IMR-90 (cell line): ENCODE results near the gene PCNX2. TPM values are rescaled to one million over a fixed set of nuclear protein-coding genes. Genes with fewer than 3 reads are reported as not detected.

Experiments used
- ATAC-seq: fragments of 200-7000 bp; cut with Tn5 transposase; 2 replicates; pipeline ENCODE4 v1.9.1; 2020; ENCODE audit warnings: low read depth, mild to moderate bottlenecking, moderate library complexity
- BruUV-seq: library from RNA; stranded (reverse); fragments of 400-500 nt; replicated peaks from 2 replicates; lab custom pipeline; 2021; lab: Mats Ljungman, UMichigan
- CTCF ChIA-PET: fragments of 300-600 bp; formaldehyde crosslinking; extraction: SDS; loops from one replicate; lab custom pipeline; 2021; ENCODE audit warnings: antibody characterized with exemption; lab: Yijun Ruan, JAX
- POLR2A ChIA-PET: fragments of 300-600 bp; sonication (Branson Sonifier 250); formaldehyde crosslinking; loops from one replicate; lab custom pipeline; 2022; ENCODE audit warnings: antibody characterized with exemption; ENCODE audit not compliant: unreplicated experiment; lab: Charles Lee
- DNase-seq: peaks from one replicate; pipeline ENCODE4 v3.0.0; 2013
- H2AFZ ChIP-seq: replicated peaks from 2 replicates; pipeline ENCODE3; 2013; ENCODE audit warnings: low read length, mild to moderate bottlenecking; ENCODE audit not compliant: poor library complexity
- H2AK5ac ChIP-seq: 2 replicates; pipeline ENCODE4 v1.6.1; 2013; ENCODE audit warnings: low read depth, low read length, inconsistent platforms
- H2AK9ac ChIP-seq: replicated peaks from 2 replicates; pipeline ENCODE3; 2013; ENCODE audit warnings: mild to moderate bottlenecking, low read depth, low read length, moderate library complexity; ENCODE audit not compliant: poor library complexity
- H2BK120ac ChIP-seq: 2 replicates; pipeline ENCODE4 v1.6.1; 2013; ENCODE audit warnings: low read depth, low read length, inconsistent platforms
- H2BK15ac ChIP-seq: 3 replicates; pipeline ENCODE4 v1.6.1; 2013; ENCODE audit warnings: low read depth, low read length, inconsistent platforms
- H2BK20ac ChIP-seq: 2 replicates; pipeline ENCODE4 v1.6.1; 2013; ENCODE audit warnings: low read depth, mild to moderate bottlenecking, inconsistent platforms, low read length, moderate library complexity
- H2BK5ac ChIP-seq: 2 replicates; pipeline ENCODE4 v1.6.1; 2013; ENCODE audit warnings: mild to moderate bottlenecking, low read depth, low read length, inconsistent platforms; ENCODE audit not compliant: poor library complexity, severe bottlenecking
- H3K14ac ChIP-seq: replicated peaks from 2 replicates; pipeline ENCODE4 v1.6.1; 2013; ENCODE audit warnings: low read depth, low read length, inconsistent platforms
- H3K18ac ChIP-seq: 2 replicates; pipeline ENCODE4 v1.6.1; 2013; ENCODE audit warnings: low read depth, low read length, control low read depth
- H3K23ac ChIP-seq: 2 replicates; pipeline ENCODE4 v1.6.1; 2013; ENCODE audit warnings: low read depth, low read length, inconsistent platforms
- H3K27ac ChIP-seq: 2 replicates; pipeline ENCODE4 v1.5.1; 2013; ENCODE audit warnings: mild to moderate bottlenecking, control low read depth, low read length; ENCODE audit not compliant: insufficient read depth
- H3K27me3 ChIP-seq: 2 replicates; pipeline ENCODE4 v1.6.1; 2013; ENCODE audit warnings: low read length; ENCODE audit not compliant: control insufficient read depth, insufficient read depth
- H3K36me3 ChIP-seq: 2 replicates; pipeline ENCODE4 v1.6.1; 2013; ENCODE audit warnings: low read length, mixed read lengths; ENCODE audit not compliant: control insufficient read depth, insufficient read depth
- H3K4ac ChIP-seq: 2 replicates; pipeline ENCODE4 v1.6.1; 2013; ENCODE audit warnings: low read depth, low read length, inconsistent platforms
- H3K4me1 ChIP-seq: 2 replicates; pipeline ENCODE4 v1.6.1; 2013; ENCODE audit warnings: low read length, mixed read lengths; ENCODE audit not compliant: control insufficient read depth, insufficient read depth
- H3K4me2 ChIP-seq: 2 replicates; pipeline ENCODE4 v1.6.1; 2013; ENCODE audit warnings: low read depth, mild to moderate bottlenecking, control low read depth, low read length, moderate library complexity
- H3K4me3 ChIP-seq: 2 replicates; pipeline ENCODE4 v1.5.1; 2013; ENCODE audit warnings: low read depth, mild to moderate bottlenecking, control low read depth, low read length, moderate library complexity; ENCODE audit not compliant: insufficient read depth
- H3K56ac ChIP-seq: 2 replicates; pipeline ENCODE4 v1.6.1; 2013; ENCODE audit warnings: low read length, inconsistent platforms; ENCODE audit not compliant: insufficient read depth; ENCODE audit errors: extremely low read depth
- H3K79me1 ChIP-seq, 2 experiments: 2 replicates each; pipeline ENCODE4 v1.6.1; 2013; ENCODE audit warnings: low read length in 2 of 2, inconsistent platforms in 1 of 2, low read depth in 1 of 2
- H3K9ac ChIP-seq: 2 replicates; pipeline ENCODE4 v1.6.1; 2013; ENCODE audit warnings: low read depth, low read length, control low read depth
- H3K9me1 ChIP-seq: 2 replicates; pipeline ENCODE4 v1.6.1; 2013; ENCODE audit warnings: low read length, inconsistent platforms; ENCODE audit not compliant: insufficient read depth
- H3K9me3 ChIP-seq: 2 replicates; pipeline ENCODE4 v1.6.1; 2013; ENCODE audit warnings: low read length; ENCODE audit not compliant: control insufficient read depth, insufficient read depth
- H4K20me1 ChIP-seq: 2 replicates; pipeline ENCODE4 v1.6.1; 2013; ENCODE audit warnings: low read length, inconsistent platforms; ENCODE audit not compliant: insufficient read depth
- H4K5ac ChIP-seq: 2 replicates; pipeline ENCODE4 v1.6.1; 2013; ENCODE audit warnings: mild to moderate bottlenecking, low read depth, low read length, control low read depth
- H4K8ac ChIP-seq, 2 experiments: 2 replicates each; pipeline ENCODE4 v1.6.1; 2013; ENCODE audit warnings: low read depth in 2 of 2, low read length in 2 of 2, control low read depth in 1 of 2, inconsistent platforms in 1 of 2
- H4K91ac ChIP-seq: 2 replicates; pipeline ENCODE4 v1.6.1; 2013; ENCODE audit warnings: low read depth, low read length, inconsistent platforms; ENCODE audit not compliant: insufficient read depth
- FOS ChIP-seq: fragments of 150-350 bp; IDR thresholded peaks from 2 replicates; pipeline ENCODE4 v1.6.1; 2016; ENCODE audit warnings: low read depth, low read length
- MAZ ChIP-seq: IDR thresholded peaks from 2 replicates; pipeline ENCODE4 v1.6.1; 2012; ENCODE audit warnings: low read depth, mild to moderate bottlenecking, low read length, improper control_type of control experiment, moderate library complexity, borderline replicate concordance
- MXI1 ChIP-seq: IDR thresholded peaks from 2 replicates; pipeline ENCODE4 v1.6.1; 2012; ENCODE audit warnings: low read depth, mild to moderate bottlenecking, low read length, moderate library complexity, borderline replicate concordance
- RAD21 ChIP-seq: IDR thresholded peaks from 2 replicates; pipeline ENCODE4 v1.6.1; 2012; ENCODE audit warnings: low read length, improper control_type of control experiment
- RCOR1 ChIP-seq: IDR thresholded peaks from 2 replicates; pipeline ENCODE4 v1.6.1; 2012; ENCODE audit warnings: mild to moderate bottlenecking, low read length, improper control_type of control experiment; ENCODE audit not compliant: insufficient replicate concordance
- SMC3 ChIP-seq: fragments of 150-350 bp; IDR thresholded peaks from 2 replicates; pipeline ENCODE4 v1.6.1; 2016; ENCODE audit warnings: low read depth, mild to moderate bottlenecking, antibody characterized with exemption, low read length, moderate library complexity
- WGBS, 2 experiments: methylation state at CpG; one replicate each; pipeline versions ENCODE4 v1.1.5 to v1.1.7; 2013; ENCODE audit warnings: missing lambda C conversion rate in 2 of 2; ENCODE audit not compliant: insufficient read length in 1 of 2; ENCODE audit errors: extremely low coverage in 2 of 2; 5-methylcytosine and 5-hydroxymethylcytosine counted together
- dilution Hi-C: fragments of 300-500 bp; cut with HindIII; formaldehyde crosslinking; loops from one replicate; pipeline ENCODE4 v1.14.3; 2018; ENCODE audit warnings: low sequenced_read_pairs; ENCODE audit not compliant: unreplicated experiment
- in situ Hi-C: fragments of 300-500 bp; cut with MboI; formaldehyde crosslinking; loops from 3 replicates; pipeline ENCODE4 v1.14.3; 2019; ENCODE audit warnings: low sequenced_read_pairs, inconsistent platforms, mixed read lengths
- intact Hi-C: fragments of 100-400 bp; cut with micrococcal nuclease; formaldehyde crosslinking; loops from 2 replicates; pipeline ENCODE4 v1.10.0; 2022
- polyA plus RNA-seq, 3 experiments: library from polyadenylated mRNA; depleted of rRNA; stranded (reverse); fragments of >200 nt; gene quantifications; 2 replicates each; pipeline ENCODE4 v1.2.3, GENCODE V29; 2012; ENCODE audit warnings: low replicate concordance in 1 of 3
- total RNA-seq: library from RNA; depleted of rRNA; stranded (reverse); fragments of >200 nt; gene quantifications from 2 replicates; pipeline ENCODE4 v1.2.3, GENCODE V29; 2012
- TF ChIP-seq, protein P1 (sequence below): conservative IDR thresholded peaks from 2 replicates; pipeline ENCODE4 v1.5.1; 2012; ENCODE audit warnings: mild to moderate bottlenecking, low read depth, low read length, improper control_type of control experiment
- TF ChIP-seq, protein P2 (sequence below): fragments of 150-350 bp; IDR thresholded peaks from 2 replicates; pipeline ENCODE4 v1.6.1; 2017; ENCODE audit warnings: mild to moderate bottlenecking, antibody characterized with exemption, low read length, low read depth

Gene PCNX2
- total and polyA plus RNA-seq, 2 of the 4 experiments (the other 2 are of a cell fraction) = 15.9 to 22.6 TPM

- WGBS, 2 experiments = no CpG with 5 or more reads among the region's 2 CpGs
- no peak overlapping the region for H3K4me3 ChIP-seq
- ATAC-seq = peak; percentile 46
Observed at GRCh38 chr1:232952514-232953499, 342.7 kb downstream of the PCNX2 start.

More at GRCh38 chr1:232952514-232953499, 342.7 kb downstream of the PCNX2 start:
- dilution Hi-C loops = no loop called here
- no peak overlapping the region; the same call in 2 of the 3 replicates for H2BK15ac ChIP-seq
- no peaks in the 10 kb centered on the region for H4K20me1 ChIP-seq
- H4K5ac ChIP-seq = peak overlapping the region; percentile 97
- H3K4me2 ChIP-seq = no peak overlapping the region
- peak overlapping the region; percentile 72 for H3K4ac ChIP-seq
- H4K91ac ChIP-seq = peak overlapping the region; percentile 89
- H2BK20ac ChIP-seq = peak overlapping the region; percentile 75
- H2AK9ac ChIP-seq = peak overlapping the region; percentile 53
- peak overlapping the region; percentile 45; the same call in 1 of the 2 replicates for H3K23ac ChIP-seq
- H2BK5ac ChIP-seq = peak overlapping the region; percentile 75
- H3K18ac ChIP-seq = peak overlapping the region; percentile 98
- TF ChIP-seq, protein P1, sequence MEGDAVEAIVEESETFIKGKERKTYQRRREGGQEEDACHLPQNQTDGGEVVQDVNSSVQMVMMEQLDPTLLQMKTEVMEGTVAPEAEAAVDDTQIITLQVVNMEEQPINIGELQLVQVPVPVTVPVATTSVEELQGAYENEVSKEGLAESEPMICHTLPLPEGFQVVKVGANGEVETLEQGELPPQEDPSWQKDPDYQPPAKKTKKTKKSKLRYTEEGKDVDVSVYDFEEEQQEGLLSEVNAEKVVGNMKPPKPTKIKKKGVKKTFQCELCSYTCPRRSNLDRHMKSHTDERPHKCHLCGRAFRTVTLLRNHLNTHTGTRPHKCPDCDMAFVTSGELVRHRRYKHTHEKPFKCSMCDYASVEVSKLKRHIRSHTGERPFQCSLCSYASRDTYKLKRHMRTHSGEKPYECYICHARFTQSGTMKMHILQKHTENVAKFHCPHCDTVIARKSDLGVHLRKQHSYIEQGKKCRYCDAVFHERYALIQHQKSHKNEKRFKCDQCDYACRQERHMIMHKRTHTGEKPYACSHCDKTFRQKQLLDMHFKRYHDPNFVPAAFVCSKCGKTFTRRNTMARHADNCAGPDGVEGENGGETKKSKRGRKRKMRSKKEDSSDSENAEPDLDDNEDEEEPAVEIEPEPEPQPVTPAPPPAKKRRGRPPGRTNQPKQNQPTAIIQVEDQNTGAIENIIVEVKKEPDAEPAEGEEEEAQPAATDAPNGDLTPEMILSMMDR = peak; percentile 57
- TF ChIP-seq RCOR1 (no peak), MXI1 (no peak), FOS (no peak), SMC3 (peak; percentile 33; the same call in 1 of the 2 replicates), MAZ (no peak), RAD21 (peak; percentile 50)
- TF ChIP-seq, protein P2, sequence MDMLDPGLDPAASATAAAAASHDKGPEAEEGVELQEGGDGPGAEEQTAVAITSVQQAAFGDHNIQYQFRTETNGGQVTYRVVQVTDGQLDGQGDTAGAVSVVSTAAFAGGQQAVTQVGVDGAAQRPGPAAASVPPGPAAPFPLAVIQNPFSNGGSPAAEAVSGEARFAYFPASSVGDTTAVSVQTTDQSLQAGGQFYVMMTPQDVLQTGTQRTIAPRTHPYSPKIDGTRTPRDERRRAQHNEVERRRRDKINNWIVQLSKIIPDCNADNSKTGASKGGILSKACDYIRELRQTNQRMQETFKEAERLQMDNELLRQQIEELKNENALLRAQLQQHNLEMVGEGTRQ = no peak
- BruUV-seq = no TSS peak
- peaks cover 10% of the 10 kb centered on the region for H3K4me1 ChIP-seq
- POLR2A ChIA-PET = no interaction called here
- peaks cover 2% of the 10 kb centered on the region; the same call in 1 of the 2 replicates for H3K36me3 ChIP-seq
- peak; percentile 56 for DNase-seq
- CTCF ChIA-PET = interaction anchor here (0.6 to 1.3 kb wide), 5 partner anchors 10 to 1349 kb away, joined by 3 to 5 read pairs (median 3); no protein-coding TSS in a partner anchor
- H3K27ac ChIP-seq = peak overlapping the region; percentile 69; the same call in 1 of the 2 replicates
- no peaks in the 10 kb centered on the region; the same call in 1 of the 2 replicates for H3K9me3 ChIP-seq
- H2BK120ac ChIP-seq = peak overlapping the region; percentile 85
- in situ Hi-C loops = no loop called here
- peak overlapping the region; percentile 27; the same call in 1 of the 2 replicates for H2AK5ac ChIP-seq
- peaks cover 7% of the 10 kb centered on the region; the same call in 1 of the 2 replicates for H3K9me1 ChIP-seq
- peak overlapping the region; percentile 52 to 80; a peak in 2 of 4 replicates for H4K8ac ChIP-seq
- H3K14ac ChIP-seq = peak overlapping the region; percentile 89
- H3K56ac ChIP-seq = peak overlapping the region; percentile 50; the same call in 1 of the 2 replicates
- peaks cover 11 to 34% of the 10 kb centered on the region in 2 experiments; a peak in 3 of 4 replicates for H3K79me1 ChIP-seq
- H3K27me3 ChIP-seq = no peaks in the 10 kb centered on the region
- H3K9ac ChIP-seq = no peak overlapping the region
- intact Hi-C loops = loop anchor here (5.0 to 10.0 kb wide), 3 partner anchors 101 to 478 kb away; no protein-coding TSS in a partner anchor
- peak overlapping the region; percentile 79 for H2AFZ ChIP-seq
